Measurements from ENCODE around the gene RIMOC1.

DNA sequence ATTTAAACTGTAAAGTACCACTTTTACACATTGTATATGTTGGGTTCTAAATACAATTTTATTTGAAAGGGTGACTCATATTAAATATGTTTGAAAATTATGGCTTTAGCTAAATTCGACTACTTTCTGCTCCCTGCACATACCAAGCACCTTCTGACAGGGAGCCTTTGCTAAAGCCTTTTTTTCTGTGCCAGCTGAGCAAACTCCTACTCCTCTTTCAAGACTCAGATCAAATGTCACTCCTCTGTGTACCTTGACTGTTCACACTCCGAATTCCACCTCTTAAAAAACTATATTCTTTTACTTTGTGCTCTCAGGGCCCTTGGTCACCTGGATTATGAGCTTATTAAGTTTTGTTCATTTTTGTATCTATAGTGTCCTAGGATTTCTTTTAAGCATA is 27.5 kb upstream of the RIMOC1 start:
- TF ChIP-seq RAD21 (conservative IDR thresholded peaks at IDR 0.05) (no peak), POLR2AphosphoS5 (IDR thresholded peaks at IDR 0.05) (no peak), SMC3 (conservative IDR thresholded peaks at IDR 0.05; ENCODE audit: poor library complexity) (no peak), EP300 (conservative IDR thresholded peaks at IDR 0.05; ENCODE audit: poor library complexity, severe bottlenecking) (no peak), EZH2 (IDR thresholded peaks at IDR 0.05; ENCODE audit: borderline replicate concordance, insufficient read depth, low read length, poor library complexity, severe bottlenecking) (no peak)
- TF ChIP-seq, protein P1, sequence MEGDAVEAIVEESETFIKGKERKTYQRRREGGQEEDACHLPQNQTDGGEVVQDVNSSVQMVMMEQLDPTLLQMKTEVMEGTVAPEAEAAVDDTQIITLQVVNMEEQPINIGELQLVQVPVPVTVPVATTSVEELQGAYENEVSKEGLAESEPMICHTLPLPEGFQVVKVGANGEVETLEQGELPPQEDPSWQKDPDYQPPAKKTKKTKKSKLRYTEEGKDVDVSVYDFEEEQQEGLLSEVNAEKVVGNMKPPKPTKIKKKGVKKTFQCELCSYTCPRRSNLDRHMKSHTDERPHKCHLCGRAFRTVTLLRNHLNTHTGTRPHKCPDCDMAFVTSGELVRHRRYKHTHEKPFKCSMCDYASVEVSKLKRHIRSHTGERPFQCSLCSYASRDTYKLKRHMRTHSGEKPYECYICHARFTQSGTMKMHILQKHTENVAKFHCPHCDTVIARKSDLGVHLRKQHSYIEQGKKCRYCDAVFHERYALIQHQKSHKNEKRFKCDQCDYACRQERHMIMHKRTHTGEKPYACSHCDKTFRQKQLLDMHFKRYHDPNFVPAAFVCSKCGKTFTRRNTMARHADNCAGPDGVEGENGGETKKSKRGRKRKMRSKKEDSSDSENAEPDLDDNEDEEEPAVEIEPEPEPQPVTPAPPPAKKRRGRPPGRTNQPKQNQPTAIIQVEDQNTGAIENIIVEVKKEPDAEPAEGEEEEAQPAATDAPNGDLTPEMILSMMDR (IDR thresholded peaks at IDR 0.05; ENCODE audit: poor library complexity, severe bottlenecking) = no peak

Data from neural cell (in vitro differentiated cells).